Psoas muscle (tissue), 8 donors: ENCODE measurements around the gene ZMYND11. TPM values are rescaled to one million over a fixed set of nuclear protein-coding genes. Genes with fewer than 3 reads are reported as not detected.

ENCODE experiments used
- ATAC-seq, 4 donors: fragments of 200-7000 bp; cut with Tn5 transposase; one replicate each; pipeline ENCODE4 v1.9.1; 2020; ENCODE audit warnings: moderate library complexity in 3 of 4, mild to moderate bottlenecking in 2 of 4
- DNase-seq, 2 donors: peaks; one replicate each; pipeline ENCODE4 v3.0.0-alpha.2; 2020
- H3K27ac ChIP-seq: fragments of 200-600 bp; one replicate; pipeline ENCODE4 v1.8.0; 2022
- H3K27me3 ChIP-seq, 3 donors: fragments of 200-600 bp in 1 of 3; one replicate each; pipeline versions ENCODE4 v1.6.1 to v1.8.0; 2013 to 2022; ENCODE audit warnings: low read length in 2 of 3, mild to moderate bottlenecking in 2 of 3, moderate library complexity in 1 of 3; ENCODE audit not compliant: insufficient read depth in 3 of 3
- H3K36me3 ChIP-seq, 2 donors: fragments of 200-600 bp in 1 of 2; one replicate each; pipeline versions ENCODE4 v1.6.1 to v1.8.0; 2013 to 2022; ENCODE audit warnings: low read depth in 1 of 2, mild to moderate bottlenecking in 1 of 2, moderate library complexity in 1 of 2; ENCODE audit not compliant: insufficient read depth in 1 of 2
- H3K4me1 ChIP-seq: fragments of 200-600 bp; one replicate; pipeline ENCODE4 v1.8.0; 2022
- H3K4me3 ChIP-seq: fragments of 200-600 bp; one replicate; pipeline ENCODE4 v1.8.0; 2022; ENCODE audit warnings: mild to moderate bottlenecking
- H3K9me3 ChIP-seq: fragments of 200-600 bp; one replicate; pipeline ENCODE4 v1.8.0; 2022
- CTCF ChIP-seq: fragments of 200-600 bp; IDR thresholded peaks from one replicate; pipeline ENCODE4 v1.8.0; 2022; ENCODE audit warnings: antibody characterized with exemption
- WGBS, 3 donors: extraction: QIAGEN DNeasy Blood & Tissue Kit; methylation state at CpG; one replicate each; pipeline versions ENCODE4 v1.1.6 to v1.1.7; 2013; 5-methylcytosine and 5-hydroxymethylcytosine counted together
- intact Hi-C, 2 donors: fragments of 100-400 bp; cut with DNase I; formaldehyde crosslinking; loops; one replicate each; pipeline versions ENCODE4 v1.11.0 to v1.14.2; 2022
- polyA plus RNA-seq, 3 donors: library from polyadenylated mRNA; stranded (reverse); fragments of 200-250 nt; gene quantifications; one replicate each; pipeline ENCODE4 v1.2.3, GENCODE V29; 2013
- total RNA-seq, 4 donors: library from RNA; stranded (reverse); fragmentation: NEBNext Ultra II Directional in 2 of 4; extraction: Animal tissue kit (Norgen Biotek cat#: 25700) in 2 of 4; gene quantifications; one replicate each; pipeline versions ENCODE4 v1.2.1 to v1.2.4, GENCODE V29; 2021 to 2023
- donor health status: healthy with polysubstance abuse.
- donor health status: DM: no; HTN: no; CAD: no; lungs with moderate emphysema.
- donor health status: Bipolar disorder and iron deficiency.
- donor health status: healthy.
- donor health status: DM: yes; HTN: yes; CAD: no.
- donor health status: DM: no; HTN: no; CAD: no.
- donor health status: DM: no; HTN: no; CAD: no.
- donor health status: DM: yes; HTN: yes; CAD: no.

Gene ZMYND11
- total and polyA plus RNA-seq, 7 donors, result 27.2 to 75.9 (median 60.3) TPM

- Histone ChIP-seq H3K36me3 (no peaks in the 10 kb centered on the region), H3K4me3 (peak overlapping the region; percentile 85), H3K9me3 (no peaks in the 10 kb centered on the region), H3K4me1 (peaks cover 36% of the 10 kb centered on the region), H3K27me3 (no peaks in the 10 kb centered on the region), H3K27ac (no peak overlapping the region)
- no peak for TF ChIP-seq CTCF
- intact Hi-C loops, result no loop called here
- DNase-seq (no peak), ATAC-seq (no peak)
These were observed 2.4 kb downstream of the ZMYND11 start for GRCh38 chr10:137606-138005.

GRCh38 chr10:142371-142770 is 7.1 kb downstream of the ZMYND11 start:
- ATAC-seq (no peak), DNase-seq (no peak)
- H3K27ac ChIP-seq, result no peak overlapping the region
- peaks cover 21% of the 10 kb centered on the region for H3K4me1 ChIP-seq
- no peak overlapping the region for H3K4me3 ChIP-seq
- H3K27me3 ChIP-seq, result no peaks in the 10 kb centered on the region
- WGBS, 3 donors, result 81 to 93% (median 92%) methylated on average over 3 of the region's 3 CpGs
- H3K9me3 ChIP-seq, result no peaks in the 10 kb centered on the region
- H3K36me3 ChIP-seq, result no peaks in the 10 kb centered on the region
- TF ChIP-seq CTCF, result no peak
- intact Hi-C loops, result no loop called here

GRCh38 chr10:152915-153314 is 17.7 kb downstream of the ZMYND11 start:
- no peak for TF ChIP-seq CTCF

GRCh38 chr10:154348-154747 is 19.1 kb downstream of the ZMYND11 start:
- ATAC-seq (peak in 3 of 4 donors; percentile 75 to 79 (median 77)), DNase-seq (no peak)
- TF ChIP-seq CTCF, result no peak
- Histone ChIP-seq H3K27me3 (no peaks in the 10 kb centered on the region), H3K9me3 (no peaks in the 10 kb centered on the region), H3K27ac (no peak overlapping the region), H3K4me3 (no peak overlapping the region), H3K4me1 (peaks cover 20% of the 10 kb centered on the region), H3K36me3 (no peaks in the 10 kb centered on the region)
- intact Hi-C loops, result no loop called here
- 75 to 81% (median 76%) methylated on average over 5 of the region's 5 CpGs for WGBS, 3 donors

More at GRCh38 chr10:152915-153314, 17.7 kb downstream of the ZMYND11 start:
- Histone ChIP-seq H3K27ac (no peak overlapping the region), H3K36me3 (no peaks in the 10 kb centered on the region), H3K4me3 (no peak overlapping the region), H3K27me3 (no peaks in the 10 kb centered on the region), H3K4me1 (peaks cover 20% of the 10 kb centered on the region), H3K9me3 (no peaks in the 10 kb centered on the region)
- DNase-seq (no peak), ATAC-seq (no peak)
- 93 to 94% (median 94%) methylated on average over 4 of the region's 4 CpGs for WGBS, 3 donors
- intact Hi-C loops, result no loop called here

- no peaks in the 10 kb centered on the region for H3K4me1 ChIP-seq
- H3K4me3 ChIP-seq, result no peak overlapping the region
- no peaks in the 10 kb centered on the region for H3K27me3 ChIP-seq
- TF ChIP-seq CTCF, result no peak
- ATAC-seq (no peak), DNase-seq (no peak)
- intact Hi-C loops, result no loop called here
- no peak overlapping the region for H3K27ac ChIP-seq
- H3K36me3 ChIP-seq, result no peaks in the 10 kb centered on the region
- H3K9me3 ChIP-seq, result peaks cover 5% of the 10 kb centered on the region
These were observed 32.1 kb downstream of the ZMYND11 start for GRCh38 chr10:167383-167782.
